ENCODE measurements around the gene TCF7.

Gene TCF7

DNA sequence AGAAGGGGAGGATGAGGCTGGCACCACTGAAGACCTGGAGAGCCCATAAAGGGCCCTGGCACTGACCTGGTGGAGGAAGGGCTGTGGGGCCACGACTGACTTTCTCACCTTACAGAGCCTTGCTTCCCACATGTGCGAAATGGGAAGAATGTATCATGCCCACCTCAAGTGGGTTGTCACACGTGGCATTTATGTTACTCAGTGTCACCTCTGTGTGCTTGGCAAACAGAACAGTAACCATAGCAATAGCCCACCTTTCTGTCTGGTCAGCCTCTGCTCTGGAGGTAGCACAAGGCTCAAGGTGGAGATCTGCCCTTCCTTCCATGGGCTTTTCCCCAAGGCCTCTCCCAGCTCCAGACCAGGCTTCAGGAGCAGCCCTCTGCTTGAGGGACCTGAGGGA, 16.7 kb downstream of the TCF7 start:
- DNase-seq (ENCODE audit: low spot score), result no peak

DNA sequence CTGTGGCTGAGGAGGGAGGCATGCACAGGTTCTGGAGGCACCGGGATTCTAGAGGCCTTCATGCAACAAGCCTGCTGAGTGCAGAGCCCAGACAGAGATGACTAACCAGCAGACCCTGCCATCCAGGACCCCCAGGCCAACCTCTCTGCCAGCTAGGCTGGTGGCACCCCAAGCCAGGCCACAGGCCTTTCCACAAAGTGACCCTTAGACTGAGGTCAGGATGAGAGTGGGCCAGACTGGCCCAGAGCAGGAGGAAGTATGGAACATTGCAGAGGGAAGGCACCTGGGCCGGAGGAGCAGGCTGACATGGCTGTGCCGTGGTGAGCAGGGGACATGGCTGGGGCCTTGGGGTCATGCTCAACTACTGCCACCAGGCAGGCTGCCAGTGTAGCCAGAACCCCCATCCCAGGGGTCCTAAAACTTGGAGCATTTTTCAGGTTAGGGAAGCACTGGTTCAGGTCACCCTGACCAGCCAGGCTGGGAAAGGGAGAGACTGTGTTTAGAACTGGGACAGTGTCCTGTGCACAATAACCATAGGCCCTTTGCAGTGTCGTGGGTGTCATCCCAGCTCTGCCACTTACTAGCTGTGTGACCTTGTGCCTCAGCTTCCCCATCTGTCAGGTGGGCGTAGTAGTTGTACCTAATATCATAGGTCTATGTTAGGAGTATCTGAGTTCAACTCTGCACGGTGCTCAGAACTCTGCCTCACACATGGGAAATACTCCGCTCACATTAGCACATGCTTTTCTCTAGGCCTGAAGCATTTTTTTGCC, 17.3 kb downstream of the TCF7 start:
- DNase-seq (ENCODE audit: low spot score), result no peak

DNA sequence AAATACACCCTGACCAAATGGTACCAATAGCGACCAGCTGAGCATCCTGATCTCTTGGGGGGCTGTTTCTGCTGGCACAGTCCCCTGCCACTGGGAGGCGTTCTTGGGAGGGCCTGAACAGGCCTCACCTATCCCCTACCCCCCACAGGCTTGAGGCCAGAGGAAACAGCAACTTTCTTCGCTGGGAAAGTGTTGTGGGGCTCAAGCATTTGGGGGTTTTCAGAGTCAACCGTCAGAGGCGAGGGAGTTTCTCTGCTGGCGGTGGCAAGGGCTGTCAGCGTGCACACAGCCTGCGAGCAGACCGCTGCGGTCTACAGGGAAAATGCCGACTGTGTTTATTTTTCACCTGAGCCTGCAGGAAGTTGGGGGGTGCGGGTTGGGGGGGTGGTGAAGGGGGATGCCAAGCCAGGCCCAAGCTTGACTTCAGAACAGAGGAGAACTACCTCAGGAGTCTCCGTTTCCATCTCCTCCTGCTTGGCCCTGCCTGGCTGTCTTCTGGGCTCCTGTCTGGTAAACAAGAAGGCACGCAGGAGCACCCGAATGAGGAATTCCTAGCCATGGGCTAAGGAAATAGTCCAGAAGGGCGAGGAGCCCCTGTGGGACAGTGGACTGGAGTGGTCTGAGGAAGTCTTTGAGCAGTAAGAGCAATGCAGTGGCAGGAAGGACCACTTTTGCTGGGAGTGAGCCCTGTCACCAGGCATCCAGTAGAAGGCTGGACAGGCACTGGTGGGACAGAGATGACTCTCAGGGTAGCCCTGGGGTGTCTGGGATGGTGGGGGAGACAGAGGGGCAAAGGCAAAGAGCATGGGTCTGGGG, 18.1 kb downstream of the TCF7 start:
- no peak for DNase-seq (ENCODE audit: low spot score)

DNA sequence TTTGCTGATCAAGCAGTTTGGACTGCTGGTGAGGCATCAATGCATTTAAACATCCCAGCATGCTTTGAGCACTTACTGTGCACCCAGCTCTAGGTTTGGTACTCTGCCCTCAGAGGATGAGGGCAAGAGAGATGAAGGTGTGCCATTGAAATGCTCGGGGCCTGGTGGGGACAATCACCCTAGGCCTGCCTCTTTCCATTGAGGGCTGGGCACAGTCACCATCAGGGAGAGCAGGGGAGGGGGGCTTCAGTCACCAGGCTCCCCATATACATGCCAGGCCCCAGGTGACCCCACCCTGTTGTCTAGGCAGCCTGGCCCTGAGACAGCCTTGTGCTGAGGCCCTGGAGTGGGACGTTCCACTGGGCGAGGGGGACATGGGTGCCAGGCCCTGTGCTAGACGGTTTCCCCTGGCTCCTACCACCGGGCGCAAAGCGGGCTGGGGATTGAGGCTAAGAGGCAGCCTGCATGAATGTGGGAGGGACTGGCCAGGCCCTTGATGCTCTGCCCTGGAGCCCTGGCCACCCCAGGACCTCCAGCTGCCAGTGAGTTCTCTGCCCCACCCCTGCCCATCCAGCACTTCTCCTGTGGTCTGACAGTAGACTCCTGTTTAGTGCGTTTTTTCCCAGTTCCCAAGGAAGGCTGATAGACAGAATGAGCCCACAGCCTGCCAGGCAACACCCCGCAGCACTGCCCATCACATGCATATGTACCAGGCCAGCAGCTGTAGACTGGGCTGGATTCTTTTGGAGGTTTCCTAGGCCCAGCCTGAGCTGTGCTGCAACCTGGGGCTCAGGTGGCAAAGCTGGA, 18.9 kb downstream of the TCF7 start:
- no peak for DNase-seq (ENCODE audit: low spot score)

DNA sequence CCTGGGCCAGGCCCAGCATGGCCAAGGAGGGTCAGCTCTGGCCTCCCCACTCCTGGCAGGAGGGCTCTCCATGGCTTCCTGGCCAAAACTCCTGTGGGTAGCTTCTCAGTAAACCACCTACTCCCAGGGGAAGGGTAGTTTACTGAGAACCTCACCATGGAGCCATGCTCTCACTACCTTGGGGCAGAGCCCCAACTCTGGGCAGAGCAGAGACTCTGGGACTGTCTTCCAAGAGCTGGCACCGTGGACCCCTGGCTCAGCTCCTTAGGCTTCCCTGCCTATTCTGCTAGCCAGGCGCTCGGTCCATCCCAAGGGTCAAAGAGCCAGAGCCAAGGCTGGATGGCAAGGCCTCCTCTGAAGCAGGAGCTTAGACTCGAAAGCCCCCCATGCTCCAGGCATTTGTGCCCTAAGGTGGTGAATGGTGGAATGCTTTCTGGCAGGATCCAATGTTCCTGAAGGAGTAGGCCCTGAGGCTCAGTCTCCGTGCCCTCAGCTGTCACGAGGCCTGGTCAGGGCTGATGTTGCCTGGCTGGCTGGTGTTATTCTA, 19.6 kb downstream of the TCF7 start:
- no peak for DNase-seq (ENCODE audit: low spot score)

DNA sequence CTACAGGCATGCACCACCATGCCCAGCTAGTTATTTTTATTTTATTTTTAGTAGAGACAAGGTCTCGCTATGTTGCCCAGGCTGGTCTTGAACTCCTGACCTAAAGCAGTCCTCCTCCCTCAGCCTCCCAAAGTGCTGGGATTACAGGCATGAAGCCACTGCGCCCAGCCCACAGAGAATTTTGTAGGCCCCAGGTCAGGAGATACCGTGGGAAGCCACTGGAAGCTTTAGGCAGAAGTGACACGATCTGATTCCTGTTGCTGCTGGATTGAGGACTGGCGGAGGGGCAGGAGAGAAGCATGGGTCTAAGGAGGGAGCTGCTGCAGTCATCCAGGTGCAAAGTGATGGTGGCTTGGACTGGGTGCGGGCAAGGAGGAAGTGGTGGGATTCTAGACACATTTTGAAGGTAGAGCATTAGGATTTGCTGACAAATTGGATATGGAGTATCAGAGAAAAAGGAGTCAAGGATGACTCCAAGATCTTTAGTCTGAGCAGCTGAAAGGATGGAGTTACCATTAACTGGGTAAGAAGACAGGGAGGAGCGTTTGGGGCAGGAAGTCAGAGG, 20.7 kb downstream of the TCF7 start:
- no peak for DNase-seq (ENCODE audit: low spot score)

DNA sequence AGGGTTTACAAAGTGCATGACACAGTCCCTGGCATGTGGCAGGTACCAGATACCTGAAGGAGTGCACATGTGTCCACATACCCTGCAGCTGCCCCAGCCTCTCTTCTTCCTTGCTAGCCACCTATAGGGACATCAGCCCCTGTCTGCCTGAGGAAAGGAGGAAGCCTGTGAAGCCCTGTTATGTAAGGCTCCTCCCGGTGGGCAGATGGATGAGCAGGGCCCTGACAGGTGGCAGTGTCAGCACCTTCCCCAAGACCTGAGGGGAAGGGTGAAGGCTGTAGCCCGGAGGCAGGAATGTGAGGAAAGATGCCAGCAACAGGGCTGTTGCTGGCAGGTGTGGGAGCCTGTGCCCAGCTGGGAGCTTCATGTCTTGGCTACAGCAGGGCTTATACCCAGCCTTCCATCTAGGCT, 21.7 kb downstream of the TCF7 start:
- DNase-seq (ENCODE audit: low spot score), result no peak

DNA sequence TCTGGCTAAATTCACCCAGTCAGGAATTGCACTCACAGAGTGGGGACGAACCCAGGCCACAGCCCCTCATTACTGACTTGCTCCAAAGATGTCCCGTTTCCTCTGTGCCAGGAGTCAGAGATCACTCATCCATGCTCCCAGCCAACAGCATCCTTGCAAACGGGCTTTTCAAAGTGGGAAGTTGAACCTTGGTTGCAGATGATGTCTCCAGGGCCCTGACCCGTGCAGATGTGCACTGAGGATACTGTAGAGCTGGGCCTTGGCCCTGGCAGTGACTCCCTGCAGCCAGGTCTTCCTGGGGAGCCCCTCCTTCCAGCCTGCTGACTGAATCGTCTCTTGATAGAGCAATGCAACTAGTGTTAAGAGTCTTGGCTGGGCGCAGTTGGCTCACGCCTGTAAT, 22.3 kb downstream of the TCF7 start:
- no peak for DNase-seq (ENCODE audit: low spot score)

DNA sequence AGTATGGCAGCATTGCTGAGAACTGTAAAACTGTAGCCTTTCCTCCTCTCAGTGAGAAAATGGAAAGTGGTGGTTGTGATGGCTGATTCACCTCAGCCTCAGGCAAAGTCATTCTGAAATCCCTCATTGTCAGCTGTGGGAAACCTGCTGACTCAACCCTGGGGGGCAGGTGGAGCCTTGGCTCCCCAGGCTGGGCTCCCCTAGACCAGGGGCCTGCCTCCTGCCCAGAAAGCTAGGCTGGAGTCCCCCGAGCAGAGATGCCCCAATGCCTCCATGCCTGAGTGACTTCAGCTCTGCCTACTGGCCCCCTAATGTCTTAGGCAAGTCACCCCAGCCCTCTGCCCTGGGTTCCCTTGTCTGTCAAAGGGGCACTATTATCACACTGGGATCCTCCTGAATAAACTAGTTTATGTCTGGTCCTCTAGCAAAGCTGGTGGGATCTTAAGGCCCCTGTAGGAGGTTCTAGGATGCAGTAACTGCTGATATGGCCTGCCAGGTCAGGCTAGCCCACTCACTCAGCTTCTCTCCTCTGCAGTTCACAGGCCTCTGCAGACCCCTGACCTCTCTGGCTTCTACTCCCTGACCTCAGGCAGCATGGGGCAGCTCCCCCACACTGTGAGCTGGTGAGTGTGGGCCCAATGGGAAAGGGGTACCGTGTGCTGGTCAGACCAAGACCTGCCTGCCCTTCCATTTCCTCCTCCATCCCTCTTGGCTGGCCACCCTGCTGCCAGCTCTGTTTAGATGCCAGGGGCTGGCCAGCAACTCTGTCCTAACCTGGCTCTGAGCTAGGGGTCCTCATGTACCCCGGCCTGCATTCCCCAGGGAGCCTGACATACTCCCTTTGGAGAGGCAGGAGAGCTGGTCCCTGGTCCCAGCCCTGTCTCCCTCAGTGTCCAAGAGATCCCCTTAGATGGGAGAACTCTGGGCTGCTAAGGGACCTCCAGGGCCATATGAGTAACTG, 24.2 kb downstream of the TCF7 start:
- no peak for DNase-seq (ENCODE audit: low spot score)

DNA sequence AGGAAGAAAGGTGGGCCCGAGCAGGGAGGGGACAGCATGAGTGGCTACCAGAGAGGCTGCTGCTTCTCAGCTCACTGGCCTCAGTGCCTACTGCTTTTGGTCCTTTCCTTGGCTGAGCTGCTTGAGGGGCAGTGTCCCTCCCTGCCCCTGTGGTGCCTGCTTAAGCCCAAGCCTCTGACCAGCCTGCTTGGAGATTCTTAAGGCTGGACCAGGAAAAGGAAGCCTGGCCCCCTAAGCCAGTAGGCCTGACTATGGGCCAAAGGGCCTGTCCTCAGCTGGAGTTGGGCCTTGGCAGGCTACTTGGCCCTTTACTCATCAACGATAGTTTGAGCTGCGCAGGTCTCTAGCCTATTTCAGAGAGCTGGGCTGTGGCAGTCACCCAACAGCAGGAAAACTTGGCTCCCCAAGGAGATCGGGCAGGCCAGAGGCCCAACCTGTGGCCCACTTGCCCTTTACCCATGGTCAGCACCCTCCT, 24.9 kb downstream of the TCF7 start:
- DNase-seq (ENCODE audit: low spot score), result no peak

DNA sequence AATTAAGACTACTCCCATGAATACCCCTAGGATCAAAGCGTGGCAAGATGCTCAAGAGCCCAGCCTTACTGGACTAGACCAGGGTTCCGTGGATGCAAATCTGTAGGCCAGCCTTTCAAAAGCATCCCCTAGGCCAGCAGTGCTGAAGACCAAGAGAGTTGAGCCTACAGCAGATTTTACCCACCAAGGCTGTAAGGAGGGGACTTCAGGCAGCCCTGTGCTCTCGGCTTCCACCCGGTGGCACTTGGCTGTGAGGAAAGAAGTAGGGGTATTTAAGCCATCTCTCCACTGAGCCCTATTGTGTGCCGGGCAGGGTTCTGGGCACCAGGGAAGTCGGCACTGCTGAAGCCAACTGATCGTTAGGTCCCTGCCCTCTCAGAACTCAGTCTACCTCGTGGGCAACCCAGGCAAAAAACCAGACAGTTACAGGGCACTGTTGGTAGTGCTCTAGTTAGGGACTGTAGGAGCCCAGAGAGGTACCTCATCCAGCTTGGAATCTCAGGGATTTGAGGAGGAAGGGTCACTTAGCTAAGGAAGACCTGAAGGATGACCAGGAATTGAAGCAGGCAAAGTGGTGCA, 25.5 kb downstream of the TCF7 start:
- DNase-seq (ENCODE audit: low spot score), result no peak

DNA sequence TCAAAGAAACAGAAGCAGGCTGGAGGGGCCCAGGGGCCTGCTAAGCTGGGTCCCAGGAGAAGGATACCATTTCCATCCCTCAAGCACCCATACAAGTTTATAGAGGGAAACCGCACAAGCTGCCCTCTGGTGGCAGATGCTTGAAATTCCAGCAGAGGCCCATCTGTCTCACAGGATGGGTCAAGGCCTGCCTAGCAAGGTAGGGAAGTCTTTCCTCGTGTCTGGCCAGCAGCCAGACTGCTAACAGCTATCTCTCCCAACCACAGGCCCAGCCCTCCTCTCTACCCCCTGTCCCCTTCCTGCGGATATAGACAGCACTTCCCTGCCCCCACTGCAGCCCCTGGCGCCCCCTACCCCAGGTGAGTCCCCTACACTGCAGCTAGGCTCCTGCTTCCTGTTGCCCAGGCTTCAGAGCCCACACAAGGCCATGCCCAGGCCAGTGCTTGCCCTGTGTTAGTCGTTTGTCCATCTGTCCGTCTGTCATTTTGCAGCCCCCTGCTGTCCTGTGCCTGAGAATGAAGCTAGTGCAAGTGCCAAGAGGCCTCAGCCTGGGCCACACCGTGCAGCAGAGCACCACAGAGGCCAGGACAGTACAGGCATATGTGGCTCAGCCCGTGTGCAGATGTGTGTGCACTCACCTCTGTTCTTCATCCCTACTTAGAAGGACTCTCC, 26.2 kb downstream of the TCF7 start:
- DNase-seq (ENCODE audit: low spot score), result peak; percentile 77

DNA sequence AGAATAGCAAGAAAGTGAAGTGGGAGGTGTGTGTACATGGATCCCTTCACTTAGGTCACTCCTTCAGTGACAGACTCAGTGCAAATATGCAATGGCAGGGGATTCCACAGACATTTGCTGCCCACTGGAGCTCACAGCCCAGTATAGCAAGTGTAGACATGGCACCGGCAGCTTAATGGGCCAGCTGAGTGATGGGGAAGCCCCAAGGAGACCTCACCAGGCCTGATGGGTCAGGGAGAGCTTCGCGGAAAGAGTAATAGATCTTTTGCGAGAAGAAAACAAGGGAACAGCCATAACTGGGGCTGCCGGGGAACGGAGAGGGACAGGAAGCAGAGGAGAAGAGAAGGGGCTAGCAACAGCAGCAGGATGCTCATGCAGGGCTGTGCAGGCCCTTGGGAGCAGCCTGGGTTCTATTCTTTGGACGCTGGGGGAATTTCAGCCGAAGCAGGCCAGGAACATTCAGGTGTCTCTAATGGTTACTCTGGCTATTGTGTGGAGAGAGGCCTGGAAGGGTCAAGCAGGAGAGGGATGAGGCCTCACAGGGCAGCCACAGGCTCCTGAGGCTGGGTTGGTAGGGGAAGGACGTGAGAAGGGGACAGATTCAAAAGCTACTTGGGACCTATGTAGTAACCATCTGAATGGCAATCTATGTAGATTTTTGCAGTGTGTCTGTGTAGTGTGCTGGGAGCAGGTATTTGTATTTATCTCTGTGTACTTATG, 27.0 kb downstream of the TCF7 start:
- no peak for DNase-seq (ENCODE audit: low spot score)

DNA sequence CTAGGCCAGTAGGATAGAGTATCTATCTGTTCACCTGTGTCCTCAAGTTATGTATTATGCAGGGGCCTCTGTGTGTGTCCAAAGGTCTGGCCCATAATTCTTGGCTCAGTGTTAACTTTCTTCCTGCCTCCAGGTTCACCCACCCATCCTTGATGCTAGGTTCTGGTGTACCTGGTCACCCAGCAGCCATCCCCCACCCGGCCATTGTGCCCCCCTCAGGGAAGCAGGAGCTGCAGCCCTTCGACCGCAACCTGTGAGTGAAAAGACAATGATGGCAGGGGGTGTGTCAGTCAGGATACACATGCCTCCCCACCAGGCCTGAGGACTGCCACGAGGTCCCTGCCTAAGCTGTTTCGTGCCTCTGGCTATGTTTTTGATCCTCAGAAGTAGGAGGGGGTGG, 27.6 kb downstream of the TCF7 start:
- DNase-seq (ENCODE audit: low spot score), result no peak

DNA sequence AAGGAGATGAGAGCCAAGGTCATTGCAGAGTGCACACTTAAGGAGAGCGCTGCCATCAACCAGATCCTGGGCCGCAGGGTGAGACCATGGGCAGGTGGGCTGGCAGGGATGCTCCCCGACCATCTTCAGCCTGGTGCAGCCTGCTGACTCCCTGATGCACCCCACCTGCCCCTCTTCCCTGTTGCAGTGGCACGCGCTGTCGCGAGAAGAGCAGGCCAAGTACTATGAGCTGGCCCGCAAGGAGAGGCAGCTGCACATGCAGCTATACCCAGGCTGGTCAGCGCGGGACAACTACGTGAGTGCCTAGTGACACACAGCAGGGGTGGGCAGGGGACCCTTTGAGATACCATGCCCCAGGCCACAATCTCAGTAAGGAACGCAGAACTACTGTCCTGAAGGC, 28.3 kb downstream of the TCF7 start:
- no peak for DNase-seq (ENCODE audit: low spot score)

DNA sequence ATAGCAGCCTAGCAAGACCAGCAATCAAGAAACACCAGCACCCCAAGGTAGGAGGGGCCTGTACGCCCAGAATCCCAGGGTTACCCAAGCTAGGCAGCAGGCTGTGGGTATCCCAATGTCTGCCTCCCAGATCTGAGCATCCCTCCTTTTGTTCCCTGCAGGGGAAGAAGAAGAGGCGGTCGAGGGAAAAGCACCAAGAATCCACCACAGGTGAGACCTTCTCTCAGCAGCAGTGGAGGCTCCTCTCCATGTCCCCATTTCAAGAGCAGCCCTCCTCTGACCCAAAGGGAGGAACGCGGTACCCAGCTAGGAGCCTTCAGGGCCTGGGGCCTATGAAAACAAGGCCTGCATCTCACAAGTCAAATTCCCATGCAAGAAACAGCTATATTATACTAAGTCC, 28.9 kb downstream of the TCF7 start:
- no peak for DNase-seq (ENCODE audit: low spot score)

DNA sequence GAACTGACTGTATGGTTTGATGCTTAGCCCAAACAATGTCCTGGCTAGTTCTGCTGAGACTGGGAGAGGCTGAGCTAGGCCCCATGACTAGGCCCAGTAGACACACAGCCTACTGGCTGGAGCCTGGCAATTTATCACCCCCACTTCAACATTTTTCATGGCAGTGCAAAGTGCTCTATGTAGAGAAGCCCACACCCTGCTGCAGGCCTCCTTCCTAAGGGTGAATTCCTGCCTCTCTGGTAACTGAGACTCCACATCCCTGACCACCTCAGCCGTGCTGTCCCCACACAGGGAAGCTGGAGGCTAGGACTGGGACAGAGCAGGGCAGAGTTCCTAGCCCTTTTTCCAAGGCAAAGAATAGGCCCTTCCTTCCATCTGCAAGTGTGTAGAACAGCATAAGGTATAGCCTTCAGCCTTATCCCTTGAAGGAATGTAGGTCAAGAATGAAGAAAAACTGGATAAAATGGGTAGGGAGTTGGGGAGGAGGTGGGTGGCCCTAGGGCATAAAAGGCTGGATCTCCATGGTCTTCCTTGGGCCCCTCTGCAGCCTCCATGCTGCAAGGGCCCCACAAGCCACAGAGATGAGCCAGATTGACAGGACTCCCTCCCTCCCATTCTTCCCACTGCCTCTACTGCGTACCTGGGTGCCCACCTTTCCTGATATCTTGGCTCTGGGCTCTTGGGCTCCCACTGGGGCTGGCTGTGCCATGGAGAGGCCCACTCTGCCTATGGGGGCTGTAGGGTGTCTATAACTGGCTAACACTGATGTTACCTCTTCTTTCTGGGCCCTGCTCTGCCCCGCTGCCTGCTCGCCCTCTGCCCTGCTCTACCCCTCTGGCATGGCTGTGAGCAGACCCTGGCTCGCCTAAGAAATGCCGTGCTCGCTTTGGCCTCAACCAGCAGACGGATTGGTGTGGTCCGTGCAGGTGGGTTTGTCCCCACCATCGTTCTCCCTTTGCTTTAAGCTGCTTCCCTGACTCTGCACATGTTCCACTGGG, 29.8 kb downstream of the TCF7 start:
- DNase-seq (ENCODE audit: low spot score), result no peak

All from pons (tissue), 1 donor.